DMS53 (cell line): ENCODE data around the gene DCP1B.

ENCODE experiments used
- DNase-seq: peaks from one replicate; lab custom pipeline; 2025; lab: John Stamatoyannopoulos, UW

Gene DCP1B

DNA sequence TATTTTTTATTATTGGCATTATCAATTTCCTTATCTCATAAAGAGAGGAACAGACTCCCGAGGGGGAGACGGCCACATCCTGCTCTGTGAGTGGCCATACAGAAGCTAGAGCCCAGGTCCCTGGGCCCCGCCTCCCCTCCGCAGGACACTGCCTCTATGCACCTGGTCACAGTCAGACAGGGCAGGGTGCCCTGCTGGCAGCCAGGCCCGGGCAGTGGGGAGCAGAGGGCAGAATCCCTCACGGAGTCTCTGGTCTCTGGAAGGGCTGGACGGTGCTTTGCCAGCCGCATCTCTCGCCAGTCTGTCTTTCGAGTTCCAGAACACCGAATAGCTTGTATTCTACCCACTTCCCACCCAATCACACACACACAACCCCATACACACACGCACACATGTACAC, 69.4 kb downstream of the DCP1B start:
- DNase-seq = no peak

- DNase-seq = no peak
Observed at GRCh38 chr12:1934068-1934467, 70.2 kb downstream of the DCP1B start.

GRCh38 chr12:1933342-1934051, 70.8 kb downstream of the DCP1B start:
- DNase-seq = no peak

DNA sequence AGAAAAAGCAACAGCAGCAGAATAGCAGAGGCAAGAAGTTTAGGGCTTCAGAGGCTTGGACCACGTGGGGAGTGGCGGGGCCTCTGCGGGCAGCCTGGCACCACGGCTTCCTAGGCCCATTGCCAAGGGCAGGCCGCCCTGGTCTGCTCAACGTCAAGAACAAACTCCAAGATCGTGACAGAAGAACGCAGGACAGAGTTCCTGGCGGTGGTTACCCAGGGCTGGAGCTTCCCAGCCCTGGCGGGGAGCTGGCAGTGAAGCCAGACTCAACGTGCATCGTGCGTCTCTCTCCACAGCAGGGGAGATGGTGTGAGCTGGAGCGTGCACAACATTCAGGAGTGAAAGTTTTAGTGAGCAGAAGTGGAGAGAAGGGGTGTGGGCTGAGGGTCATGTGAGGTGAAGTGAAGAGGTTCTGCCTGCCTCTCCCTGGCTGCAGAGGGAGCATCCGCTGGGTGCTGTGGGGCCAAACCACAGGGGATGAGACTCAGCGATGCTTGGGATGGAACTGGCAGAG, 71.9 kb downstream of the DCP1B start:
- no peak for DNase-seq

GRCh38 chr12:1931642-1932041, 72.6 kb downstream of the DCP1B start:
- no peak for DNase-seq

- no peak for DNase-seq
Observed at GRCh38 chr12:1930803-1931597, 73.3 kb downstream of the DCP1B start.

DNA sequence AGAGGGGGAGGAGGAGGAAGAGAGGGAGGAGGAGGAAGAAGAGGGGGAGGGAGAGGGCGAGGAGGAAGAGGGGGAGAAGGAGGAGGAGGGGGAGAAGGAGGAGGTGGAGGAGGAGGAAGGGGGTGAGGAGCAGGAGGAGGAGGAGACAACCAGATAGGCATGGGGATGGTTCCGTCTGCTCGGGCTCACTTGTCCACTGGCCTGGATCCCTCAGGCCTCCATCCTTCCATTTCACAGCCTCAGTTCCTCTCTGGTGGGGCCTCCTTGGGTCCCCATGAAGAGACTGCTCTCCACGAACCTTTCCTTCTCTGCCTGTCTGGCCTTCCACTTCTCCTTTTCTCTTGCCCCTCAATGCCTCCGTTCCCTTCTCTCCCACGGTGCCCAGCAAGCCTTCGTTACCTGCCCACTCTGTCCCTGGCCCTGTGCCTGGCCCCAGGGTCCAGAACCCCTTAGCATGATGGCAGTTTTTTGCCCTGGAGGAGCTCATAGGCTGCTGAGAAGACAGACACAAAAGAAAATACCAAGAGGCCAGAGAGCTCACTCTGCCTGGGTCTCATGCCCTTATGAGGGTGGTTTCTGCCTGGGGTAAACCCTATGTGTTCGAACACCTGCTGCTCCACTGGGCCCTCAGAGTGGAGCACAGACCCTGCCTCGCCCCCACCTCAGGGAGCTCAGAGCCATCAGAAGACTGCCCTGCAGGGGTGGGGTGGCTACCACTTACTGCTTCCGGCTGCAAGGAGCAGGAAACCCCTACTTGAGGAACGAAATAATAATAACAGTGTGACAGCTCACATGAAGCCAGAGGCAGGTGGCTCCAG, 74.1 kb downstream of the DCP1B start:
- no peak for DNase-seq

- no peak for DNase-seq
Observed at GRCh38 chr12:1929241-1929984, 74.8 kb downstream of the DCP1B start.

DNA sequence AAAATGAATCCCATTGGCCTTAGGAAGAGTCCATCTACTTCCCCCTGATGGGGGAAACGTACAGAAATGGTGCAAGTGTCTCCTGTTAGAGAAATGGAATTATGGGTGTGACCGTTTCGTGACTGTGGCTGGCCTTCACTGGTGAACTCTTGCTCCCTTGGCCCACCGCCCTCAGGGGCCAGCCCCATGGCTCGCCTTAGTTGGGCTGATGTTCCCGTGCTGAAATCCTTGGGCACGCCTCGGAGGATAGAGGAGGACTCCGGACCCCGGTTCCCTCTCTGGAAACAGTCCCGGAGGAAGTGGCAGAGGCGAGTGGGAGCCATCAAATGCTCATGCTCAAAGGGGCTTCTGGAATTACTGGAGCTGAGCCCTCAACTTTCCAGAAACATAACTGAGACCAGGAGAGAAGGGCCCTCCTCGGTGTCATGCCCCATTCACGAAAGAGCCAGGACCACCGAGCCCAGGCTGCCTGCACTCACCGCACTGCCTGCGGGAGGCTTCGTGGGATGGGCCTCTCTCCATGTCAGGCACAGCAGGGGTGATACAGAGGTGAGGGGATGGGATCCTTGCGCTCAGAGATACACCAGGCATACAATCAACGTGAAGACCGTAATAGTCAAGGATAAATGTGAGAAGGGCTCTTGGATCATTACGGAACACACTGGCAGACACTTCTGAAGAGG, 75.7 kb downstream of the DCP1B start:
- DNase-seq = no peak

GRCh38 chr12:1927751-1928351, 76.4 kb downstream of the DCP1B start:
- no peak for DNase-seq

DNA sequence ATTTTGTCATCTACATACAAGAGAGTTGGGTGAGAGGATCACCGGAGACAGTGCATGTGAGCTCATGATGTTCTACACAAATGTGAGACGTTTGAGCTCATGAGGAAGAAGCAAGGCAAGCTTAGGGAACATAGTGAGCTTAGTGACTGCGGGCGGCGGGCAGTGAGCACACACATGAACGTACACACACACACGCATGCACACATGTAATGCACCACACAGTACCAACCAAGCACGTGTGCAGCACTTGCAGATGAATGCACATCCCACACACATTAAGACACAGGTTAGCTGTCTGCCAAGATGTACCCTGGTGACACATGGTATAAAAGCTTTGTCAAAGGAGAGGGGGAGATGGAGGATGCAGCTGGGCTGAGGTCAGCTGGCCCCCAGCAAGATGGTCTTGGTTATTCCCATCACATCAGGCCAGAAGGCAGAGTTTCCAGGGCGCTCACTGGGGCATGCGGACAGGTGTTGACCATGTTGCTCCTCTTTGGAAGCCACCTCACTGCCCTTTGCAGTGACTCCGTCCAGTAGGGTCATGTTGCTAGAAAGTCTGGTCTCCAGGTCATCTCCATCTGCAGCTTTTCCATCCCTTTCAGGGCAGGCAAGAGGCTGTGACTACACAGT, 77.1 kb downstream of the DCP1B start:
- DNase-seq = no peak

DNA sequence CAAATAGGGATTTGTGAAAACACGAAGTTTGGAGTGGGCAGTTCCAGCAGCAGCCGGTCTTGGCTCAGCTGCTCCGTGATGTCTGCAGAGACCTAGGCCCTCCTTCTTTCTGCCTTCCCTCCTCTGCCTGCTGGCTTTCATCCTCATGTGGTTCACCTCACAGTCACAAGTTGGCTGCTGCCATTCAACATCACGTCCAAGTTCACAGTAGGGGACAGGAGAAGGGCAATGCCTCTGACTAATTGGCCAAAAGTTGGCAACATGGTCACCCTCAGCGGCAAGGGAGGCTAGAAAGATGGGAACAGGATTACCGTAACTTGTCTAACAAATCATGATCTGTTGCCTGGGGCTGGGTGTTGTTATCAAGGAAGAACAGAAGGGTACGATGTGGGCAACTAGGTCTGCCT, 78.0 kb downstream of the DCP1B start:
- no peak for DNase-seq

DNA sequence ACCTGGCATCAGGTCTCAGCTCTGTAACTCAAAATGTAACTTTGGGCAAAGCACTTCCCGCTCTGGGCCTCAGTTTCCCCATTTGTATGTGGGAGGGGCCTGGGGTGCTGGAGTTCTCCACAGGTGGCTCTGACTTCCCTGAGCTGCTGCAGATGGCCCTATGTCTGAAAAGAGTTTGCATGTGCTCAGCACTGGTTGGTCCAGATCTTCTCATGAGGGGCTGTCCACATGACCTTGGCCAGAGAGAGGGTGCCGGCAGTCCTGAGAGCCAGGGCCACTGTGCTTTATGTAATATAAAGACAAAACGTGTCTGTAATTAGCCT, 78.6 kb downstream of the DCP1B start:
- DNase-seq = no peak

- no peak for DNase-seq
Observed at GRCh38 chr12:1924996-1925683, 79.1 kb downstream of the DCP1B start.

DNA sequence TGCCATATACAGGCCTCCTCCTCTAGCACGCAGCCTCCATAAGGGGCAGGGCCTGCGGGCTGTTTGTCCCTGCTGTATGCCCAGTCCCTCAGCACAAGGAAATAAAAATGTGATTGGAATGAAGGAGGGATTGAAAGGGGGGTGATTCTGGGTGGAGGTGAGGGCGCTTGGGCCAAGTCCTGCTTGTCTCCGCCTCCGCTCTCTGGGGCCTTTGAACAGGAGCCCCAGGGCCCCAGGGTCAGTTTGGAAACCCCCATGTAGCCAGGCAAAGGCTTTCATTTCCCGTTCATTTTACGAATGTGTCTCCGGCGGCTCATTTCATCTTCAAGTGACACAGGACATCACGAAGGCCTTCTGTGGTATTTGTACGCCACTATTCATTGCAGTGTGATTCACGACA, 81.3 kb downstream of the DCP1B start:
- DNase-seq = no peak

- no peak for DNase-seq
Observed at GRCh38 chr12:1922075-1922709, 82.1 kb downstream of the DCP1B start.

DNA sequence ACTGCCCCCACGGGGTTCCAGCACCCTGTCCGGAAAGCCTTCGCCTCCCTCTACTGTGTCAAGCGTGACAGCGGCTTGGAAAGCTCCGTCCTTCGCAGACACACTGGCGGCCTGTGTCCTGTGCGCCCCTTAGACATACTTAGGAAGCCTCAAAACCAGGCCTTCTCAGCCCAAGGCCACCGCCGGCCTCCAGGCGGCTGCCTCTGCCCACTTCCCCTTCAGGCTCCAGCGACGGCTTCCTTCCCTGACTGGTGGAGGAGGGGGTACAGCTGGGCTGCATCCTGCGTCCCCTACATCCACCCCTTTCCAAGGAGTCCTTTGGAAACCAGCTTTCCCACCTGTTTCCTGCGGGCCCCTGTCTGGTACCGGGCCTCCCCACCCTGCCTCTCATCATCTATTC, 83.3 kb downstream of the DCP1B start:
- DNase-seq = no peak

DNA sequence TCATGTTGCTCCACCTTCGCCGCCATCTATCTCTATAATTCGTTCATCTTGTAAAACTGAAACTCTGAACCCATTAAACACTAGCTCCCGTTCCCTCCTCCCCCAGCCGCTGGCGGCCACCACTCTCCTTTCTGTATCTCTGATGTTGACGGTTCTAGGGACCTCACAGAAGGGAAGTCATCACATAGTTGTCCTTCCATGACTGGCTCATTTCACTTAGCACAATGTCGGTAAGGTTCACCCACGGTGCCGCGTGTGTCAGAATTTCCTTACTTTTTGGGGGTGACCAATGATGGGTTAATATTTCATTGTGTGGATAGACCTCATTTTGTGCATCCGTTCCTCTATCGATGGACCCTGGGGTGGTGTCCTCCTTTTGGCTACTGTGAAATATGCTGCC, 83.8 kb downstream of the DCP1B start:
- no peak for DNase-seq

DNA sequence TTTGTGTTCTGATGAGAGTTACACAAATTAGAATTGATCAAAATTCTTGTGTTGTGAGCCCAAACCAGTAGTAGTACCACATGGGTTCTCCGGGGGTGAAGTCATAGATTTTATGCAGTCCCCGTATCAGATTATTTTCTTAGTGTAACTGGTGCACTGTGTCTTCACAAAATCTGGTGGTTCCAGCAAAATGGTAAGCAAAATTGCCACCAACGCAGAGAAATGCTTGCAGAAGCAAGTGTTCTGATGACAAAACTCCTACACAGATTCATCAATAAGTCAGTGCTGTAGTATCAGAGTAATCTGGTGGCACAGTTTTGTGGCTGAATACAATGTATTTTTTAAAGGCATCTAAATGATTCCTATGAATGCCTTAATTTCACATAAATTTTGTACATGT, 84.5 kb downstream of the DCP1B start:
- DNase-seq = no peak
